MCF 10A (cell line): ENCODE data around the gene ZHX3. TPM values are rescaled to one million over a fixed set of nuclear protein-coding genes. Genes with fewer than 3 reads are reported as not detected.

Experiments used
- BruUV-seq: library from RNA; stranded (reverse); fragments of 400-500 nt; replicated peaks from 2 replicates; lab custom pipeline; 2021; lab: Mats Ljungman, UMichigan
- CTCF ChIA-PET: fragments of 300-600 bp; sonication (Branson Sonifier 250); formaldehyde crosslinking; extraction: SDS; loops from one replicate; lab custom pipeline; 2021; ENCODE audit warnings: antibody characterized with exemption, inconsistent platforms; lab: Yijun Ruan, JAX
- POLR2A ChIA-PET: fragments of 300-600, 350-650 bp; sonication (Branson Sonifier 250); formaldehyde crosslinking; extraction: SDS; loops from one replicate; lab custom pipeline; 2020; ENCODE audit warnings: antibody characterized with exemption, inconsistent platforms; lab: Yijun Ruan, JAX
- DNase-seq: peaks from one replicate; pipeline ENCODE4 v3.0.0-alpha.2; 2018; ENCODE audit not compliant: unreplicated experiment
- H3K27ac Mint-ChIP-seq: one replicate; pipeline ENCODE4 v1.8.0; 2022; ENCODE audit warnings: mild to moderate bottlenecking, low read depth, mixed read lengths; ENCODE audit not compliant: unreplicated experiment
- H3K27me3 Mint-ChIP-seq: one replicate; pipeline ENCODE4 v1.8.0; 2022; ENCODE audit warnings: mixed read lengths; ENCODE audit not compliant: insufficient read depth, unreplicated experiment
- H3K36me3 Mint-ChIP-seq: one replicate; pipeline ENCODE4 v1.8.0; 2022; ENCODE audit warnings: mild to moderate bottlenecking, moderate library complexity, mixed read lengths; ENCODE audit not compliant: insufficient read depth, unreplicated experiment
- H3K4me1 Mint-ChIP-seq: one replicate; pipeline ENCODE4 v1.8.0; 2022; ENCODE audit warnings: mixed read lengths; ENCODE audit not compliant: insufficient read depth, unreplicated experiment
- H3K4me3 Mint-ChIP-seq: one replicate; pipeline ENCODE4 v1.8.0; 2022; ENCODE audit warnings: mild to moderate bottlenecking, moderate library complexity, mixed read lengths; ENCODE audit not compliant: unreplicated experiment
- H3K9me3 Mint-ChIP-seq: one replicate; pipeline ENCODE4 v1.8.0; 2022; ENCODE audit warnings: mixed read lengths; ENCODE audit not compliant: unreplicated experiment
- CTCF ChIP-seq: fragments of 200-600 bp; IDR thresholded peaks from one replicate; pipeline ENCODE4 v1.8.0; 2022; ENCODE audit warnings: antibody characterized with exemption, mild to moderate bottlenecking; ENCODE audit not compliant: unreplicated experiment
- intact Hi-C: fragments of 100-400 bp; cut with micrococcal nuclease; formaldehyde crosslinking; loops from 2 replicates; pipeline ENCODE4 v1.14.1; 2022
- total RNA-seq: library from RNA; stranded (reverse); gene quantifications from 2 replicates; pipeline ENCODE4 v1.2.3, GENCODE V29; 2022

The ZHX3 gene
- total RNA-seq, 1 experiment from 2014 or later, result 34.1 TPM

GRCh38 chr20:41161886-41162285 is 155.6 kb downstream of the ZHX3 start:
- POLR2A ChIA-PET, result no interaction called here
- Mint-ChIP-seq H3K4me1 (peaks cover 12% of the 10 kb centered on the region), H3K27ac (no peak overlapping the region), H3K36me3 (peaks cover 40% of the 10 kb centered on the region), H3K9me3 (no peaks in the 10 kb centered on the region), H3K27me3 (no peaks in the 10 kb centered on the region), H3K4me3 (no peak overlapping the region)
- no peak for DNase-seq
- CTCF ChIA-PET, result interaction anchor here (1.8 to 16.9 kb wide), 2 partner anchors 11 to 177 kb away, joined by 9 to 314 read pairs; partner anchors contain the start of gene LPIN3
- TF ChIP-seq CTCF, result no peak
- BruUV-seq, result no TSS peak
- intact Hi-C loops, result no loop called here

DNA sequence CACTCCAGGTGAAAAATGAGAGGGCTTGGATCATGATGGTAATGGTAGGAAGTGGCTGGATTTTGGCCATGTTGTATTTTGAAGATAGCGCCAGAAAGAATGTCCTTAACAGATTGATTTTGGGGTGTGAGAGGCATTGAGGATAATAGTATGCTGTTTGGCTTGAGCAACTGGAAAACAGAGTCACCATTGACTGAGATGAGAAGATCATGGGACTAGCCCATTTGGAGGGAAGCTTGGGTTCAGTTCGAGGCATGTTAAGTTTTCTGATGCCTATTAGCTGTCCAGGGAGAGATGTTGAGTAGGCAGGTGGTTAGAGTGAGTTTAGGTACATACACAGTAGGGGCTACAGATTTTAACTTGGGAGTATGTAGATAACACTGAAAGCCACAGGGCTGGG is 156.8 kb downstream of the ZHX3 start:
- Mint-ChIP-seq H3K4me3 (no peak overlapping the region), H3K36me3 (peaks cover 39% of the 10 kb centered on the region), H3K27me3 (no peaks in the 10 kb centered on the region), H3K4me1 (peaks cover 17% of the 10 kb centered on the region), H3K9me3 (no peaks in the 10 kb centered on the region), H3K27ac (no peak overlapping the region)
- POLR2A ChIA-PET, result no interaction called here
- no peak for DNase-seq
- no peak for TF ChIP-seq CTCF
- intact Hi-C loops, result no loop called here
- BruUV-seq, result no TSS peak
- CTCF ChIA-PET, result interaction anchor here (1.8 kb wide), 1 partner anchor 12 kb away, joined by 9 read pairs; no protein-coding TSS in a partner anchor

DNA sequence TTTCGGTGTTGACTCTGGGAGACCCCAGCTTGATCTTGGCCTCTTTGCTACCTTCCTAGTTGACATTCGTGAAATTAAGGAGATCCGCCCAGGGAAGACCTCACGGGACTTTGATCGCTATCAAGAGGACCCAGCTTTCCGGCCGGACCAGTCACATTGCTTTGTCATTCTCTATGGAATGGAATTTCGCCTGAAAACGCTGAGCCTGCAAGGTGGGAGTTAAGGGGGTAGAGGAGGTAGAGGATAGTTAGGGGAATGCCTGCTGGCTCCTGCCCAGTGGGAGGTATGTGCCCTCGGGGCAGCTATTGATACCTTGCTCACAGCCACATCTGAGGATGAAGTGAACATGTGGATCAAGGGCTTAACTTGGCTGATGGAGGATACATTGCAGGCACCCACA is 158.0 kb downstream of the ZHX3 start:
- no peak for DNase-seq

More for the DNA sequence above, 158.0 kb downstream of the ZHX3 start:
- intact Hi-C loops, result no loop called here
- peaks cover 28% of the 10 kb centered on the region for H3K36me3 Mint-ChIP-seq
- no peaks in the 10 kb centered on the region for H3K27me3 Mint-ChIP-seq
- ChIA-PET CTCF (interaction anchor here (0.7 to 5.7 kb wide), 4 partner anchors 12 to 180 kb away, joined by 3 to 57 read pairs (median 16); partner anchors contain the start of gene LPIN3), POLR2A (interaction anchor here (3.9 kb wide), 1 partner anchor 22 kb away, joined by 13 read pairs; the partner anchor contains the start of gene PLCG1)
- no TSS peak for BruUV-seq
- no peak overlapping the region for H3K27ac Mint-ChIP-seq
- TF ChIP-seq CTCF, result no peak
- peaks cover 17% of the 10 kb centered on the region for H3K4me1 Mint-ChIP-seq
- no peak overlapping the region for H3K4me3 Mint-ChIP-seq
- no peaks in the 10 kb centered on the region for H3K9me3 Mint-ChIP-seq
